ENCODE measurements around the gene TMEM38A. TPM values are rescaled to one million over a fixed set of nuclear protein-coding genes. Genes with fewer than 3 reads are reported as not detected.

TMEM38A gene
- polyA plus RNA-seq, 1 experiment: 1.6 TPM

DNA sequence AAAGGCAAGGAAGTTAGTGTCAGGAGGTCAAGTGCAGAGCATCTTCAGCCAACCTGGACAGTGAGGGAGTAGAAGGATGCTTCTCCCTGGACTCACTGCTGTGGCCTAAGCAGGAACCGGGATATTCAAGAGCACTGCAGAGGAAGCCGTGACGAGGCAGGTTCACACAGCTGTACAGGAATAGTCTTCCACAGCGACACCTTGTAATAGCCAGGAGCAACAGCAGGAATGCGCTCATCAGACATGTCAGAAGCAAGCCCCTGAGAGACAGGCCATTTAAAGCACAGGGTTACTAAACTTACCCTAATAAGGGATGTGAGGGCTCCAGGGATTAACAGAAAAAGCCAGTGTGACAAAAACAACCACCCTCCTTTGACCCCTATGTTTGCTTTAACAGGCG is 29.5 kb upstream of the TMEM38A start:
- ChIA-PET CTCF (no interaction called here), POLR2A (no interaction called here)
- TF ChIP-seq, protein P1, sequence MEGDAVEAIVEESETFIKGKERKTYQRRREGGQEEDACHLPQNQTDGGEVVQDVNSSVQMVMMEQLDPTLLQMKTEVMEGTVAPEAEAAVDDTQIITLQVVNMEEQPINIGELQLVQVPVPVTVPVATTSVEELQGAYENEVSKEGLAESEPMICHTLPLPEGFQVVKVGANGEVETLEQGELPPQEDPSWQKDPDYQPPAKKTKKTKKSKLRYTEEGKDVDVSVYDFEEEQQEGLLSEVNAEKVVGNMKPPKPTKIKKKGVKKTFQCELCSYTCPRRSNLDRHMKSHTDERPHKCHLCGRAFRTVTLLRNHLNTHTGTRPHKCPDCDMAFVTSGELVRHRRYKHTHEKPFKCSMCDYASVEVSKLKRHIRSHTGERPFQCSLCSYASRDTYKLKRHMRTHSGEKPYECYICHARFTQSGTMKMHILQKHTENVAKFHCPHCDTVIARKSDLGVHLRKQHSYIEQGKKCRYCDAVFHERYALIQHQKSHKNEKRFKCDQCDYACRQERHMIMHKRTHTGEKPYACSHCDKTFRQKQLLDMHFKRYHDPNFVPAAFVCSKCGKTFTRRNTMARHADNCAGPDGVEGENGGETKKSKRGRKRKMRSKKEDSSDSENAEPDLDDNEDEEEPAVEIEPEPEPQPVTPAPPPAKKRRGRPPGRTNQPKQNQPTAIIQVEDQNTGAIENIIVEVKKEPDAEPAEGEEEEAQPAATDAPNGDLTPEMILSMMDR (IDR thresholded peaks at IDR 0.05; ENCODE audit: insufficient read depth, low read depth, low read length): no peak
- H3K36me3 ChIP-seq (ENCODE audit: control insufficient read depth, insufficient read depth, low read length): peaks cover 6% of the 10 kb centered on the region
- H3K4me3 ChIP-seq (ENCODE audit: low read depth, low read length): no peak overlapping the region
- H3K27me3 ChIP-seq (ENCODE audit: control insufficient read depth, insufficient read depth, low read length): no peaks in the 10 kb centered on the region
- DNase-seq (ENCODE audit: low read depth): no peak

DNA sequence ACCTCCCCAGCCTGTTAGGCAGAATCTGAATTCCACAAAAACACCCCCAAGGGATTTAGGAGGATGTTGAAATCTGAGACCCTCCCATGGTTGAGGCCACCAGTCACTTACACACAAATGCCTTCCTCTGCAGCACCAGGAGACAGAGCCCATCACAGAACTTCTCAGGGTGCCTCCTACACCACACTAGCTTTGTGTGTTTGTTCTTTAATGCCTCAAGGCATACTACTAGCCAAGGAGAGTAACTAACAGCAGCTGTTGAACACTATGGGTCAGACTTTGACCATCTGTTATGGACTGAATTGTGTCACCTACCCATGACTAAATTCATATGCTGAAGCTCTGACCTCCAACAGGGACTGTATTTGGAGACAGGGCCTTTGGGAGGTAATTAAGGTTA is 23.4 kb upstream of the TMEM38A start:
- POLR2A ChIA-PET: no interaction called here
- no peak overlapping the region for H3K4me3 ChIP-seq (ENCODE audit: low read depth, low read length)
- CTCF ChIA-PET: no interaction called here
- H3K36me3 ChIP-seq (ENCODE audit: control insufficient read depth, insufficient read depth, low read length): peaks cover 12% of the 10 kb centered on the region
- no peaks in the 10 kb centered on the region for H3K27me3 ChIP-seq (ENCODE audit: control insufficient read depth, insufficient read depth, low read length)
- DNase-seq (ENCODE audit: low read depth): no peak
- TF ChIP-seq, protein P1 (IDR thresholded peaks at IDR 0.05; ENCODE audit: insufficient read depth, low read depth, low read length): no peak

DNA sequence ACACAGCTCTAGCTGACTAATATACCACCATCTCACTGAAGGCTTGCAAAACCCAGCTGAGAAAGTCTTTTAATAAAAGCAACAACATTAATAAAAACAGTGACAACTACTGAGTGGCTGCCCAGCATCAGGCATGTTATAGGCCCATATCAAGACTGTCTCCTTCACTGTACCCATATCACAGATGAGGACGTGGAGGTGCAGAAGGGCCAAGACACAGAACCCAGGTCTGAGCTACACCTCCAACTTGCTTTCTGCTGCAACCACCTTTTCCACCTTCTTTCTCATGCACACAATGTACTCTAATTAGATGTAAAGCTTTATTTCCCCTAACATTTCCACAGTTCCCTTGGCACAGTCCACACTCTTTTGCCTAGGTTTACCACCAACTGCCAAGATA is 22.3 kb upstream of the TMEM38A start:
- ChIA-PET CTCF (no interaction called here), POLR2A (no interaction called here)
- DNase-seq (ENCODE audit: low read depth): no peak
- TF ChIP-seq, protein P1 (IDR thresholded peaks at IDR 0.05; ENCODE audit: insufficient read depth, low read depth, low read length): no peak
- Histone ChIP-seq H3K4me3 (ENCODE audit: low read depth, low read length) (no peak overlapping the region), H3K36me3 (ENCODE audit: control insufficient read depth, insufficient read depth, low read length) (peaks cover 12% of the 10 kb centered on the region), H3K27me3 (ENCODE audit: control insufficient read depth, insufficient read depth, low read length) (no peaks in the 10 kb centered on the region)

DNA sequence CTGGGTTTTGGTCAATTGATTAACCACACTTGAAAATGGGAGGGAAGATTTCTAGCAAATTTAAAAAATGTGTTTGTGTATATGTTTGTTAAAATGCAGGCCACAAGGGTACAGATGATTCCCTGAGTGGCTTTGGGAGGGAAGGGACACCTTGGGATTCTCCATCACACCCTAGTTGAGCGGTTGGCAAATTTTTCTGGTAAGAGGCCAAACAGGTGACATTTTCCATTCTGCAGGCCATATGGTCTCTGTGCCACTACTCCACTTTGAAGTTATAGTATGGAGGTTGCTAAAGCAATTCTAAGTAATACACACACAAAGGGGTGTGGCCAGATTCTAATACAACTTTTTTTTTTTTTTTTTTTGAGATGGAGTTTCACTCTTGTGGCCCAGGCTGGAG is 20.0 kb upstream of the TMEM38A start:
- no peak overlapping the region for H3K4me3 ChIP-seq (ENCODE audit: low read depth, low read length)
- TF ChIP-seq, protein P1 (IDR thresholded peaks at IDR 0.05; ENCODE audit: insufficient read depth, low read depth, low read length): no peak
- peaks cover 18% of the 10 kb centered on the region for H3K36me3 ChIP-seq (ENCODE audit: control insufficient read depth, insufficient read depth, low read length)

DNA sequence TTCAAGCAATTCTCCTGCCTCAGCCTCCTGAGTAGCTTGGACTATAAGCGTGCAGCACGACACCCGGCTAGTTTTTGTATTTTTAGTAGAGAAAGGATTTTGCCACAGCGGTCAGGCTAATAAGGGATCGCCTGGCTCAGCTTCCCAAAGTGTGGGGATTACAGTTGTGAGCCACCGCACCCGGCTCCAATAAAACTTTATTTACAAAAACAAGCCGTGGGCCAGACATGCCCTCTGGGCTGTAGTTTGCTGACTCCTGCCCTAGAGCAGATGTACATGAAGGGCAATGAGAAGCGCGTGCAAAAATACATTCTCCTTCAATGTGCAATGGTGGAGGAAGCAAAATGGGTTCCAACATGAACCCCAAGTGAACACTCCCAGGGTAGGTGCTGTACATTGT is 19.2 kb upstream of the TMEM38A start:
- no peak for DNase-seq (ENCODE audit: low read depth)
- TF ChIP-seq, protein P1 (IDR thresholded peaks at IDR 0.05; ENCODE audit: insufficient read depth, low read depth, low read length): no peak
- ChIA-PET POLR2A (no interaction called here), CTCF (no interaction called here)
- Histone ChIP-seq H3K36me3 (ENCODE audit: control insufficient read depth, insufficient read depth, low read length) (peaks cover 21% of the 10 kb centered on the region), H3K4me3 (ENCODE audit: low read depth, low read length) (no peak overlapping the region), H3K27me3 (ENCODE audit: control insufficient read depth, insufficient read depth, low read length) (no peaks in the 10 kb centered on the region)

More for the DNA sequence above, 20.0 kb upstream of the TMEM38A start:
- no peak for DNase-seq (ENCODE audit: low read depth)
- POLR2A ChIA-PET: no interaction called here
- CTCF ChIA-PET: no interaction called here
- no peaks in the 10 kb centered on the region for H3K27me3 ChIP-seq (ENCODE audit: control insufficient read depth, insufficient read depth, low read length)
